ENCODE measurements around the gene MX2.

The MX2 gene

GRCh38 chr21:41432562-41433460 is 71.0 kb downstream of the MX2 start:
- DNase-seq (ENCODE audit: extremely low read depth in 1 of 2, low read depth in 1 of 2): no peak

- no peak for DNase-seq (ENCODE audit: extremely low read depth in 1 of 2, low read depth in 1 of 2)
Measured at GRCh38 chr21:41433566-41433965, 71.7 kb downstream of the MX2 start.

DNA sequence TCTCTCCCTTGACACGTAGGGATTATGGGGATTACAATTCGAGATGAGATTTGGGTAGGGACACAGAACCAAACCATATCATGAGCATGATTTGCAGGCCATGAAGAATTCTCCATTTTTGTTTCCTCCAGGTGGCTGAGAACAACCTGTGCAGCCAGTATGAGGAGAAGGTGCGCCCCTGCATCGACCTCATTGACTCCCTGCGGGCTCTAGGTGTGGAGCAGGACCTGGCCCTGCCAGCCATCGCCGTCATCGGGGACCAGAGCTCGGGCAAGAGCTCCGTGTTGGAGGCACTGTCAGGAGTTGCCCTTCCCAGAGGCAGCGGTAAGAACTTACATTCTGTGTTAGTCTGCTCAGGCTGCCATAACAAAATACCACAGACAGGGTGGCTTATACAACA is 73.9 kb downstream of the MX2 start:
- no peak for DNase-seq (ENCODE audit: extremely low read depth in 1 of 2, low read depth in 1 of 2)

- no peak for DNase-seq (ENCODE audit: extremely low read depth in 1 of 2, low read depth in 1 of 2)
Measured at GRCh38 chr21:41437729-41438128, 75.9 kb downstream of the MX2 start.

DNA sequence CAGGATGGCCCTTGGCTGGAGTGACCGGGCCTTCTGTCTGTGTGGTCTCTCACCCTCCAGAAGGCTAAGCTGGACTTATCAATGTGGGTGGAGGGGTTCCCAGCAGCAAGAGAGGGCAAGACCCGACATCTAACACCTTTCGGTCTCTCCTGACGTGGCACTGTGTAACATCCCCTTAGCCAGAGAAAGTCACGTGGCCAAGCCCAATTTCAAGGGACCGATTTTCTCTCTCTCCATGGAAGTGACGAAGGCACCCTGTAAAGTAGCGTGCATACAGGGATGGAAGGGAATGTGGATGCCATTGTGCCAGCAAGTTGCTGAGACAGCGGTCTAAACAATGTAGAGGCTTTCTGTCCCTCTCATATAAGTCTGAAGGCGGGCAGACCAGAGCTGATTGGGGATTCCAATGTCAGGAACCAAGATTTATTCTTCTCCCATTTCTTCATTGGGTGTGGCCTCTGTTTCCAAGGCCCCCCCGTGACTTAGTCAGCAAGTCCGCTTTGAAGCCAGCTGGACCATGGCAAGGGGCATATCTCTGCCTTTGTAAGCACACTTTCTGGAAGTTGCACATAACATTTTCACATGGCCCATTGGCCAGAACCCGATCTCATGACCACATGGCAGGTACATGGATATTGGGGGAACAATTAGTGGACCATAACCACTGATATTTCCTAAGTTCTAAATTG is 76.7 kb downstream of the MX2 start:
- DNase-seq (ENCODE audit: extremely low read depth in 1 of 2, low read depth in 1 of 2): no peak

DNA sequence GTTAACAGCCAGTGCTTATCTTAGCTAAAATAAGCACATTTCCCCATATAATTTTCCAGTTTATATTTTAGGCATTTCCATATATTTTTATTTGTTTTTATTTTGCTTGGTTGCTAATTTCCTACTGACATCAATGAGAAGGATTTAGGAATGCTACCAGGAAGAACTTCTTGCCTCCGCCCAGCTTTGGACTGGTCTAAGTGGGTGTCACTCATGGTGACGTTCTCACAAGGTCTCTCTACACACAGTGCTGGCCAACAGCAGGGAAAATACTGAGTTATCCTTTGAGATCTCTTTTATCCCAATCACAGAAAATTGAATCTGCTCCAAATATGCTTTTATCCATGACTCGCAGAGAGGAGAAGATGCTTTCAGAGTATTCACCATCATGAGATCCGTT is 77.4 kb downstream of the MX2 start:
- DNase-seq (ENCODE audit: extremely low read depth in 1 of 2, low read depth in 1 of 2): no peak

DNA sequence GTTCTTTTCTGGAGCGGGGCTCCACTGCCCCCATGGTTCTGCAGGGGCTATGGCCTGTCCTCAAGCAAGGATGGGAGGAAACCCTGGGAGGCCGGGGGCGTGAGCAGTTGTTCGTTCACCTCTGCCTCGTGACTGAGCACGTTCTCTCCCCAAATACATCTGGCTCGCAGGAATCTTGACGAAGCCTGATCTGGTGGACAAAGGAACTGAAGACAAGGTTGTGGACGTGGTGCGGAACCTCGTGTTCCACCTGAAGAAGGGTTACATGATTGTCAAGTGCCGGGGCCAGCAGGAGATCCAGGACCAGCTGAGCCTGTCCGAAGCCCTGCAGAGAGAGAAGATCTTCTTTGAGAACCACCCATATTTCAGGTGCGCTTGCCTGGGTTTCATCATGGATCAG is 79.7 kb downstream of the MX2 start:
- DNase-seq (ENCODE audit: extremely low read depth in 1 of 2, low read depth in 1 of 2): no peak

GRCh38 chr21:41442481-41443186 is 80.8 kb downstream of the MX2 start:
- DNase-seq (ENCODE audit: extremely low read depth in 1 of 2, low read depth in 1 of 2): no peak

DNA sequence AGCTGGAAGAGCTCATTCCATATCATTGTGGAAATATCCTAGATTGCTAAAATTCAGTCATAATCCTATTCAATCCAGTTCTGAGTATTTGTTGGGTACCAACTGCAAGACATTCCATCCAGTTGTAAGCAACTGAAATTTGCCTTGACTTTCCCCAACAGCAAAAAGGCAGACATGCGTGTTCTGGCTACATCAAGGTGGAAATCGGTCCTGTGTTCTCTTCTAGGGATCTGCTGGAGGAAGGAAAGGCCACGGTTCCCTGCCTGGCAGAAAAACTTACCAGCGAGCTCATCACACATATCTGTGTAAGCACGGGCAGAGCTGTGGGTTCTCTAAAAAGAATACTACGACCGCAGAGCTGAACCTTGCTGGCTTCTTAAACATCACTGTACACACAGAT is 81.7 kb downstream of the MX2 start:
- DNase-seq (ENCODE audit: extremely low read depth in 1 of 2, low read depth in 1 of 2): no peak

- DNase-seq (ENCODE audit: extremely low read depth in 1 of 2, low read depth in 1 of 2): no peak
Measured at GRCh38 chr21:41444703-41445464, 83.1 kb downstream of the MX2 start.

DNA sequence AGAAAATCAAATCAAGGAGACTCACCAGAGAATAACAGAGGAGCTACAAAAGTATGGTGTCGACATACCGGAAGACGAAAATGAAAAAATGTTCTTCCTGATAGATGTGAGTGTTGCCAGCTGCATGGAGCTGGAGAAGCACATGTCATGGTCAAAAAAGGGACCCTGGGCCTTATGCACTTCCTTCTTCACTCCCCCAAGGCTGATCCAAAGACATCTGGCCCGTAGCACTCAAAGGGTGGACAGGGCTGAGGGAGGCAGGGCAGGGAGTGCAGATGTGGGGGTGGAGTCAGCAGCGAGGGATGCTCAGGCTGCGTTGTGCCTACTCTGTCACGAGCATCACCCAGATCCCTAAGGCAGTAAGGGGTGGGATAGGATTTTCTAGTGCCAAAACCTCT is 83.6 kb downstream of the MX2 start:
- DNase-seq (ENCODE audit: extremely low read depth in 1 of 2, low read depth in 1 of 2): no peak

DNA sequence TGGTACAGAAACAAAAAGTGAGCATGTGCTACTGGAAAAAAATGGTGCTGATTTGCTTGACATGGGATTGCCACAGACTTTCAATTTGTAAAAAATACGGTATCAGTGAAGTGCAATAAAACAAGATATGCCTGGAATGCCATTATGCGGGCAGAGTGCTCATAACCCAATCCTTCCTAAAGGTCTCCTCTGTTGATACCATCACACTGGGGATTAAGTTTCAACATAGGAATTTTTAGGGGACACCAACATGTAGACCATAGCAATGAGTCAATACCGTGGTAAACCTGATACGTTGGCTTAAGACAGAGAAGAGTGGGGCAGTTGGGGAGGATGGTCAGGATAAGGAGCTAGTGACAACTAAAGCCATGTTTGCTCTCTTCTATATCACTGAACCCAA is 84.8 kb downstream of the MX2 start:
- DNase-seq (ENCODE audit: extremely low read depth in 1 of 2, low read depth in 1 of 2): no peak

DNA sequence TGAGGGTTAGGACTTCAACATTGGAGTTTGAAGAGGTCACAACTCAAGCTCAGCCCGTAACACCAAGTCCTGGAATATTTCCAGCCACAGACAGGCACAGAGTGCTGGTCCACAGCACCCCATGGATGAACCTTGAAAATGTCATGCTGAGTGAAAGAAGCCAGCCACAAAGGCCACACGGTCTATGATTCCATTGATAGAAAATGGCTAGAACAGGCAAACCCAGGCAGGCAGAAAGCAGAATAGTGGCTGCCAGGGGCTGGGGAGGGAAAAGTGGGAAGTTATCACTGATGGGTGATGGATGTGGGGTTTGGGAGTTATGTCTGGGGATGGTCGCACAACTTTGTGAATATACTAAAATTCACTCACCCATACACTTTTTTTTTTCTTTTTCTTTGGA is 85.5 kb downstream of the MX2 start:
- no peak for DNase-seq (ENCODE audit: extremely low read depth in 1 of 2, low read depth in 1 of 2)

DNA sequence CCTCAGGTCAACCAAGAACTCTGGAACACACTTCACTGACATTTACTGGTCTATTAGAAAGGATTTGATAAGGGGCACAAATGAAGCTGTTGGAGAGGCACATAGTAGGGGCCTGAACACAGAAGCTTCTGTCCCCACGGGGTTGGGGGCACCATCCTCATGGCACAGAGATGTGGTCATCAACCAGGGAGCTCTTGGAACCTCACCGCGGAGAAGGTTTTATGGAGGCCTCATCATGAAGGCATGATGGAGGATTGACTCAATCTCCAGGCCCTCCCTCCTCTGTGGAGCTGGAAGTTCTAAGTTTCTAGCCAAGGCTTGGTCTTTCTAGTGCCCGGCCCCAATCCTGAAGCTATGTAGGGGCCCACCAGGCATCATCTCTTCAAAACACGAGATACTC is 87.8 kb downstream of the MX2 start:
- DNase-seq (ENCODE audit: extremely low read depth in 1 of 2, low read depth in 1 of 2): no peak

DNA sequence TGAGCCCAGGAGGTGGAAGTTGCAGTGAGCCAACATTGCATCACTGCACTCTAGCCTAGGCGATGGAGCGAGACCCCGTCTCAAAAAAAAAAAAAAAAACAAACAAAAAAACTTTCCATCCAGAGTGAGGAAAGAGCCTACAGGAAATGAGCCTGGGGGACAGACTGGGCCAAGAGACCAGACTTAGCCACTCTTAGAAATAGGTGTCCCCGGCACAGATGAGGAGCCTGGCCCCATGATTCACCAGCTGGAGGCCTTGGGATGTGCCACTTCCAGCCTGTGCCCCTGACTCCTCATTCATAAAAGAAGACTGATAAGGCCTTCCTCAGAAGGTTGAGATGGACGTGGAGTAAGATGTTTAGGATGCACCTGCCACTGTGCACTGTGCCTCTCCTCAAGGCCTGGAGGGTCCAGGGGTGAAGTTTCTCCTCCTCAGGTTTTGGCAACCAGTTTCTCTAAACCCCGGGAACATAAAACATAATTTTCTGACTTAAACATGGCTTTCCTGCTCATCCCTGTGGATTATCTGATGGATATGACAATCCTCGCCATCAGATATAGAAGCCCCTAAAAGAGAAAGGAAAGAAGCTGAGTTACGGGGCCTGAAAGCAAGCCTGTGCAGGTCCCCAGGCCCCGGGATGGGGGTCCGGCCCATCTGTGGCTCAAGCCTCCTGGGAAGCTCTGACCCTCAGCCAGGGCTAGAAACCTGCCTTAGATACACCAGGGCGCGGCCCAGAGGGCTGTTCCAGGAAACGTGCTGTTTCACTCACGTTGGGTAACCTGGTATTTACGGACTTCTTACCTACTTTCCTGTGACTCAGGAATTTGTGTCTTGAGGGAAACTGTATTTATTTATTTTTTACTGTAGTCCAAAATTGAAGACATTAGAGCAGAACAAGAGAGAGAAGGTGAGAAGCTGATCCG is 90.2 kb downstream of the MX2 start:
- DNase-seq (ENCODE audit: extremely low read depth in 1 of 2, low read depth in 1 of 2): no peak

DNA sequence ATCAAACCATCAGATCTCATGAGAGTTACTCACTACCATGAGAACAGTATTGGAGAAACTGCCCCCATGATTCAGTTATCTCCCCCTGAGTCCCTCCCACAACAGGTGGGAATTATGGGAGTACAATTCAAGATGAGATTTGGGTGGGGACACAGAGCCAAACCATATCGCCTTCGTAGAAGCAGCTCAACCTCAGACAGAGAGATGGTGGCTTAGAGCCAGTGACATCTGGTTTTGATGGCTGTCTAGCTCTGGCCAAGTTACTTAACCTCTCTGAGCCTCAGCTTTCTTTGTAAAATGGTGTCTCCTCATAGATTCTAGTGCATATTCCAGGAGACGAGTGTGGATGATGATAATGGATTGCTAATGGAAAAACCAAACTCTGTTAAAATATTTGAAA is 91.4 kb downstream of the MX2 start:
- DNase-seq (ENCODE audit: extremely low read depth in 1 of 2, low read depth in 1 of 2): no peak

DNA sequence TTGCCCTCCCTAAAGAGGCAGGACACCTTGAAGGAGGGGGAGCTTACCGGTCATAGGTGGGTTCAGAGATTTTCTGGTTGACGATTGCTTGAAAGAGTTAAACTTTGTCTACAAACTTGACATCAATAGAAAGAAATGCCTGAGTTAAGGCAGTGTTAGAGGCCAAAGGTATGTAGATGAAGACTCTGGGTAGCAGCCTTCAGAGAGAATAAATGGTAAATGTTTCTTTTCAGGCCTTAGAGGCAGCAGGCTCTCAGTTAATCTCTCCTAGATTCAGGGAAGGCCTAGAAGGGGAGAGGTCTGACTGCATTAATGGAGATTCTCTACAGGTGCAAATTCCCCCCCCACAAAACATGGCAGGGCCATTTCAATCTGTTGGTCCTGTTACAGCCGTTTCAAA is 91.9 kb downstream of the MX2 start:
- no peak for DNase-seq (ENCODE audit: extremely low read depth in 1 of 2, low read depth in 1 of 2)

- DNase-seq (ENCODE audit: extremely low read depth in 1 of 2, low read depth in 1 of 2): no peak
Measured at GRCh38 chr21:41458121-41458520, 96.3 kb downstream of the MX2 start.

DNA sequence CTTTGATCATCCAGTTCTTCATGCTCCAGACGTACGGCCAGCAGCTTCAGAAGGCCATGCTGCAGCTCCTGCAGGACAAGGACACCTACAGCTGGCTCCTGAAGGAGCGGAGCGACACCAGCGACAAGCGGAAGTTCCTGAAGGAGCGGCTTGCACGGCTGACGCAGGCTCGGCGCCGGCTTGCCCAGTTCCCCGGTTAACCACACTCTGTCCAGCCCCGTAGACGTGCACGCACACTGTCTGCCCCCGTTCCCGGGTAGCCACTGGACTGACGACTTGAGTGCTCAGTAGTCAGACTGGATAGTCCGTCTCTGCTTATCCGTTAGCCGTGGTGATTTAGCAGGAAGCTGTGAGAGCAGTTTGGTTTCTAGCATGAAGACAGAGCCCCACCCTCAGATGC is 96.7 kb downstream of the MX2 start:
- DNase-seq (ENCODE audit: extremely low read depth in 1 of 2, low read depth in 1 of 2): no peak

Data from stimulated activated CD8-positive, alpha-beta memory T cell treated with anti-CD3 and anti-CD28 coated beads, Interleukin-7, amount 100 ng/mL, for 48 hours (primary cell).